Measurements from ENCODE around the gene TCFL5.

The TCFL5 gene

DNA sequence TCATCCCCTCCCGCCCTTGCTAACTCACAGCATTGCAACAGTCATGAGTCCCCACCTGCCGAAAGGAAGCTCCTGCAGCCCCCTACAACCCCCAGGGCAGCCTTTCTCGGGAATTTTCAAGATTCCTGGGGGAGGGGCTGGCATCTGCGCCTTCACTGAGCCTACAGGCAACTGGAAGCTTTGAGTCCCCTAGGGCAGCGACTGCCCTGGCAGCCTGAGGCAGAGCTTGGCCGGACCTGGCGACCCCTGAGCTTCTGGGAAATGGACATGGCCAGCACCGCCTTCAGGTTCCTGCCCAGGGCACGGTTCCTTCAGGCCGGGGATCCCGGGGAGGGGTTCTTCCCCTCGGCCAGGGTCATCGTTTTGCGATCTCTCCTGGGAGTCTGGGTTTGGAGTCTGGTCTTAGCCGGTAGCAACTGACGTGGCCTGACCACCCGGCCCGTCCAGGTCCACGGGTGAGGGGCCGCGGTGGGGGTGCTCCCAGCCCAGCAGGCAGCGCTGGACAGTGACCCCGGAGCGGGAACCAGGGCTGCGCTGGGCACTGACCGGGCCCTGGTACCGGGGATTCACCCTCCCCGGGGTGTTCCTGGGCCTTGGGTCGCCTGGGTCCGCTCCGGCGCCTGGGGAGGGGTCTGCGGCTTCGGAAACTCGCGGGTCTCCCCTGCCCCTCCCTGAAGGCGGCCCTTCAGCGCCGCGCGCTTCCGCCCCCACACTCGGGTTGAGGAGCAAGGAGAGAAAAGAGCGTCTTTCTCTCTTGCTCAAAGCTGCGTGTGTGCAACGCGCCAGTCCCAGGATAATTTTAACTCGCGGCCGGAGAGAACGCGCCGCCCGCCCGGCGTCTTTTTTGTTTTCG is 45.4 kb downstream of the TCFL5 start:
- no peak overlapping the region for H3K4me3 Mint-ChIP-seq
- DNase-seq: no peak
- H3K27ac Mint-ChIP-seq: peak overlapping the region; percentile 57
- H3K4me1 Mint-ChIP-seq (ENCODE audit: low read depth): peaks cover 11% of the 10 kb centered on the region
- H3K27me3 Mint-ChIP-seq: peaks cover 43% of the 10 kb centered on the region
- H3K9me3 Mint-ChIP-seq: no peaks in the 10 kb centered on the region
- peaks cover 16% of the 10 kb centered on the region for H3K36me3 Mint-ChIP-seq (ENCODE audit: low read depth)

DNA sequence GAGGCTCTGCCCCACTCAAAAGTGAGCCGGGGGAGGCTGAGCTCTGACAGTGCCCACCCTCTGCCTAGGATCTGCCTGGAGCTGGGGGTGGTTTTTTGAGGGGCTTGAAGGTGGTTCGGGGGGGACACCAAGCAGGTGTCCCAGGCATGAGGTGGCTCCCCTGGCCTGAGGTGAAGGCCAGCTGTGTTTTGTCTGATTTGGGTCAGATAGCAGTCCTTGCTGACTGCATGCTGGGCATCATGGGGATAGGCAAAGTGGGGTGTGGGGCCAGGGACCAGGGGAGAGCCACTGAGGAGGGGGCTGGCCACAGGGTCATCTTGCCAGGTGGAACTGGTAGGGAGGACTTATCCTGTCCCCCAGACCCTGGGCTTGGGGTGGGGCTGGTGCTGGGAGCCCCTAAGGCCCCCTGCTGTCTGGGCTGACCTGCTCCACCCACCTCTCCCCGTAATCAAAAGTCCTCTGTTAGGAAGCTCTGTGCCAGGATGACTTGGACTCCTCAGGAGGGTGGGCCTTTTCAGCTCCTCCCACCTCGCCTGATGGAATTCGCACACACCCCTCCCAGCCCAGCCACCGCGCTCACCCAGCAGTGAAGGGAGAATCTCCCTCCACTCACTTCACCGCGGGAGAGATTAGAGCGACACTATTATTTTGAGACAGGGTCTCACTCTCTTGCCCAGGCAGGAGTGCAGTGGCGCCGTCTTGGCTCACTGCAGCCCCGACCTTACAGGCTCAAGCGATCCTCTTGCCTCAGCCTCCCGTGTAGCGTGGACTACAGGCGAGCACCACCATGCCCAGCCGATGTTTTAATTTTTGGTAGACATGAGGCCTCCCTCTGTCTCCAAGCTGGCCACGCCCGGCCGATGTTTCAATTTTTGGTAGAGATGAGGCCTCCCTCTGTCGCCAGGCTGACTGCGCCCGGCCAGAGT is 46.3 kb downstream of the TCFL5 start:
- H3K4me3 Mint-ChIP-seq: no peak overlapping the region
- H3K4me1 Mint-ChIP-seq (ENCODE audit: low read depth): peaks cover 11% of the 10 kb centered on the region
- H3K27ac Mint-ChIP-seq: peak overlapping the region; percentile 55
- H3K27me3 Mint-ChIP-seq: peaks cover 42% of the 10 kb centered on the region
- peaks cover 25% of the 10 kb centered on the region for H3K36me3 Mint-ChIP-seq (ENCODE audit: low read depth)
- no peak for DNase-seq
- no peaks in the 10 kb centered on the region for H3K9me3 Mint-ChIP-seq

DNA sequence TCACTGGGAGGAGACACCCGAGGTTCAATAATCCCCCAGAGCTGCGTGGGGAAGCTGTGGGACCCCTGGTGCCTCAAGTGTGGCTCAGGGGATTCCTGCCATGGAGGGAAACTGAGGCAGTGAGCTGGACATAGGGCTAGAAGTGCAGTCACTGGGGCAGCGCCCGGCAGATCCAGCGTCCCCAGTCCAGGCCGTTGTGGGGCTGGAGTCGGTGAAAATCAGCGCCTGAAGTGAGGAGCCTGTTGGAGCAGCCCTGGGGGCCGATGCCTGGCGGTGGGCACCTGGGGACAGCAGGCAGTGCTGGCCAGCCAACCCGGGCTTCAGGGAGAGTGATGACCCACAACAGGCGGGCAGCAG is 46.9 kb downstream of the TCFL5 start:
- no peak overlapping the region for H3K4me3 Mint-ChIP-seq
- H3K9me3 Mint-ChIP-seq: no peaks in the 10 kb centered on the region
- H3K27me3 Mint-ChIP-seq: peaks cover 37% of the 10 kb centered on the region
- peaks cover 11% of the 10 kb centered on the region for H3K4me1 Mint-ChIP-seq (ENCODE audit: low read depth)
- peaks cover 31% of the 10 kb centered on the region for H3K36me3 Mint-ChIP-seq (ENCODE audit: low read depth)
- no peak for DNase-seq
- no peak overlapping the region for H3K27ac Mint-ChIP-seq

DNA sequence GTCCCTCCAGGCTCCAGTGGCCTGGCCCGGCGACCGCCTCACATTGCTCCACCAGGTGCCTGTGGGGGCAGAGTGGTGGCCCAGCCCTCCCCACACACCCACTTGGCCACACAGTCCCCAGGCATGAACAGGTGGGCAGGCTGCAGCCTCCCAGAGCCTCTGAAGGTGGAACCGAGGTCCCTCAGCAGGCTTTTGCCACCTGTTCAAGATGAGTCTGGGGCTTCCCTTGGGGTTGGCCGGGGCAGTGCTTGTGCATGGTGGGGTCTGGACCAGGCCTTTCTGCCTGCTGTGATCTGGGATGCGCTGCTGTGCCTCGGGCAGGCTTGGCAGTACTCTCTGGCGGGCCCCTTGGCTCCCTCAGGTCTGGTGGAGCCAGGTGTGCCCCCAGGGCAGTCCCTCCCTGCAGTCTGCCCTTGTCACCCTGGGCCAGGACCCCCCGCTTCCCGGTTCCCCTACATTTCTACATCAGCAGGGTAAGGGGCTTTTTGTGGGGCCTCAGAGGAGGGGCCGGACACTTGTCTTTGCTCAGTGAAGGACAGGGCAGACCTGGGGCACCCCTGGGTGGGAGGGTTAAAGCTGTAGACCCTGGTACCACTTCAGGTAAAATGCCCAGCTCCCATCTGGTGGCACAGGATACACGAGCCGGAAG is 47.4 kb downstream of the TCFL5 start:
- Mint-ChIP-seq H3K27ac (no peak overlapping the region), H3K27me3 (peaks cover 32% of the 10 kb centered on the region), H3K4me3 (no peak overlapping the region), H3K4me1 (ENCODE audit: low read depth) (peaks cover 11% of the 10 kb centered on the region), H3K9me3 (no peaks in the 10 kb centered on the region), H3K36me3 (ENCODE audit: low read depth) (peaks cover 36% of the 10 kb centered on the region)
- no peak for DNase-seq

DNA sequence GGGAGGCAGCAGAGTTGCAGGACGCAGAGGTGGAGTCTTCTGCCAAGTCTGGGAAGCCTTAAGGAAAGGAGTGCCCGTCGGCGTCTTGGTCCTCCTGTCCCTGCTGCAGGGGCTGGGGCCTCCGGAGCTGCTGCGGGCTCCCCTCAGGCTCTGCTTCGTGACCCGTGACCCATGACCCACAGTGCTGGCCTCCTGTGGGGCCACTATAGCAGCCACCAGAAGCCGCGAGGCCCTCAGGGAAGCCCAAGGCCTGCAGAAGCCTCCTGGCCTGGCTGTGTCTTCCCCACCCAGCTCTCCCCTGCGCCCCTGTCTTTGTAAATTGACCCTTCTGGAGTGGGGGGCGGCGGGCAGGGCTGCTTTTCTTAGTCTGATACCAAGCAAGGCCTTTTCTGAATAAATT is 48.0 kb downstream of the TCFL5 start:
- Mint-ChIP-seq H3K4me1 (ENCODE audit: low read depth) (peaks cover 11% of the 10 kb centered on the region), H3K36me3 (ENCODE audit: low read depth) (peaks cover 41% of the 10 kb centered on the region)

DNA sequence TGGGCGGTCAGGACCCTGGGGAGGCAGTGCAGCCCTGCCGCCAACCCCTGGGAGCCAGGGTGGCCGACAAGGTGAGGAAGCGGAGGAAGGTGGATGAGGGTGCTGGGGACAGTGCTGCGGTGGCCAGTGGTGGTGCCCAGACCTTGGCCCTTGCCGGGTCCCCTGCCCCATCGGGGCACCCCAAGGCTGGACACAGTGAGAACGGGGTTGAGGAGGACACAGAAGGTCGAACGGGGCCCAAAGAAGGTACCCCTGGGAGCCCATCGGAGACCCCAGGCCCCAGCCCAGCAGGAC is 48.8 kb downstream of the TCFL5 start:
- H3K36me3 Mint-ChIP-seq (ENCODE audit: low read depth): peaks cover 48% of the 10 kb centered on the region
- H3K27ac Mint-ChIP-seq: no peak overlapping the region
- peaks cover 24% of the 10 kb centered on the region for H3K27me3 Mint-ChIP-seq
- H3K9me3 Mint-ChIP-seq: no peaks in the 10 kb centered on the region
- no peak overlapping the region for H3K4me3 Mint-ChIP-seq
- DNase-seq: no peak
- H3K4me1 Mint-ChIP-seq (ENCODE audit: low read depth): peaks cover 15% of the 10 kb centered on the region

More for the DNA sequence above, 48.0 kb downstream of the TCFL5 start:
- H3K9me3 Mint-ChIP-seq: no peaks in the 10 kb centered on the region
- H3K27me3 Mint-ChIP-seq: peaks cover 31% of the 10 kb centered on the region
- no peak overlapping the region for H3K4me3 Mint-ChIP-seq
- H3K27ac Mint-ChIP-seq: no peak overlapping the region
- no peak for DNase-seq

DNA sequence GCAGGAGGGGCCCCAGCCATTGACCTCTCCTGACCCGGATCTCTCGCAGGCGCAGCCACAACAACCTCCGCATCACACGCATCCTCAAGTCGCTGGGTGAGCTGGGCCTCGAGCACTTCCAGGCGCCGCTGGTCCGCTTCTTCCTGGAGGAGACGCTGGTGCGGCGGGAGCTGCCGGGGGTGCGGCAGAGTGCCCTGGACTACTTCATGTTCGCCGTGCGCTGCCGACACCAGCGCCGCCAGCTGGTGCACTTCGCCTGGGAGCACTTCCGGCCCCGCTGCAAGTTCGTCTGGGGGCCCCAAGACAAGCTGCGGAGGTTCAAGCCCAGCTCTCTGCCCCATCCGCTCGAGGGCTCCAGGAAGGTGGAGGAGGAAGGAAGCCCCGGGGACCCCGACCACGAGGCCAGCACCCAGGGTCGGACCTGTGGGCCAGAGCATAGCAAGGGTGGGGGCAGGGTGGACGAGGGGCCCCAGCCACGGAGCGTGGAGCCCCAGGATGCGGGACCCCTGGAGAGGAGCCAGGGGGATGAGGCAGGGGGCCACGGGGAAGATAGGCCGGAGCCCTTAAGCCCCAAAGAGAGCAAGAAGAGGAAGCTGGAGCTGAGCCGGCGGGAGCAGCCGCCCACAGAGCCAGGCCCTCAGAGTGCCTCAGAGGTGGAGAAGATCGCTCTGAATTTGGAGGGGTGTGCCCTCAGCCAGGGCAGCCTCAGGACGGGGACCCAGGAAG is 49.3 kb downstream of the TCFL5 start:
- H3K9me3 Mint-ChIP-seq: no peaks in the 10 kb centered on the region
- H3K4me3 Mint-ChIP-seq: no peak overlapping the region
- H3K4me1 Mint-ChIP-seq (ENCODE audit: low read depth): peaks cover 20% of the 10 kb centered on the region
- no peak for DNase-seq
- H3K27me3 Mint-ChIP-seq: peaks cover 20% of the 10 kb centered on the region
- no peak overlapping the region for H3K27ac Mint-ChIP-seq
- H3K36me3 Mint-ChIP-seq (ENCODE audit: low read depth): peaks cover 54% of the 10 kb centered on the region

DNA sequence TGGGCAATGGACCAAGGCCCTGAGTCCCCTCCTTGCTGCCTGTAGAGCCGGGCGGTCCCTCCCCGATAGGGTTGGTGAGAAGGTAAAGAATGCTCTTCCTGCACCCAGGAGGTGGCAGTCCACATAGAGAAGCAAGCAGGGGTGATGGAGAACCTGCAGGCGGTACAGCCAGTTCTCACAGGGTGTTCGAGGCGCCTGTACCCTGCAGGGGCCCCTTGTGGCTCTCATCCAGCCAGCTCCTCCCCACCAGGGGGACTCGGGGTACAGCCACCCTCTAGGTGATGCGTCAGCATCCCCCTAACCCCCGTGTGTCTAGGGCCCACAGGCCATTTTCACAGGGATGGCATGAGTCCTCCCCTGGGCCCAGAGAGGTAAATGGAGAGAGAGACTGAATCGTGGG is 49.9 kb downstream of the TCFL5 start:
- Mint-ChIP-seq H3K36me3 (ENCODE audit: low read depth) (peaks cover 60% of the 10 kb centered on the region), H3K4me1 (ENCODE audit: low read depth) (peaks cover 23% of the 10 kb centered on the region), H3K27me3 (peaks cover 20% of the 10 kb centered on the region), H3K27ac (peak overlapping the region; percentile 26), H3K4me3 (no peak overlapping the region), H3K9me3 (no peaks in the 10 kb centered on the region)
- no peak for DNase-seq

DNA sequence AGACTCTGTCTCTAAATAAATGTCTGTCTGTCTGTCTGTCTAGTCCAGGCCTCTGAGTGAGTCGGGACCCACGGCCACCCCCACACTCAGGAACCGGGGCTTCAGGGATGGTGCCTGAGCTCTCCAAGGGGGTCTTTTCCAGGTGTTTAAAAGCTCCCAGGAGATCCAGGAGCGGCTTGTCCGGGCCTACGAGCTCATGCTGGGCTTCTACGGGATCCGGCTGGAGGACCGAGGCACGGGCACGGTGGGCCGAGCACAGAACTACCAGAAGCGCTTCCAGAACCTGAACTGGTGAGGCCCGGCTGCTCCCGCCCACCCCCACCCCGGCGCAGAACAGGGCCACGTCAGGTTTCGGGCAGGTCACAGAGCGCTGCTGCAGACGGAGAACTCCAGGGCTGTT is 50.3 kb downstream of the TCFL5 start:
- Mint-ChIP-seq H3K4me3 (no peak overlapping the region), H3K27ac (no peak overlapping the region), H3K27me3 (peaks cover 17% of the 10 kb centered on the region), H3K4me1 (ENCODE audit: low read depth) (peaks cover 26% of the 10 kb centered on the region), H3K9me3 (no peaks in the 10 kb centered on the region), H3K36me3 (ENCODE audit: low read depth) (peaks cover 63% of the 10 kb centered on the region)
- no peak for DNase-seq

DNA sequence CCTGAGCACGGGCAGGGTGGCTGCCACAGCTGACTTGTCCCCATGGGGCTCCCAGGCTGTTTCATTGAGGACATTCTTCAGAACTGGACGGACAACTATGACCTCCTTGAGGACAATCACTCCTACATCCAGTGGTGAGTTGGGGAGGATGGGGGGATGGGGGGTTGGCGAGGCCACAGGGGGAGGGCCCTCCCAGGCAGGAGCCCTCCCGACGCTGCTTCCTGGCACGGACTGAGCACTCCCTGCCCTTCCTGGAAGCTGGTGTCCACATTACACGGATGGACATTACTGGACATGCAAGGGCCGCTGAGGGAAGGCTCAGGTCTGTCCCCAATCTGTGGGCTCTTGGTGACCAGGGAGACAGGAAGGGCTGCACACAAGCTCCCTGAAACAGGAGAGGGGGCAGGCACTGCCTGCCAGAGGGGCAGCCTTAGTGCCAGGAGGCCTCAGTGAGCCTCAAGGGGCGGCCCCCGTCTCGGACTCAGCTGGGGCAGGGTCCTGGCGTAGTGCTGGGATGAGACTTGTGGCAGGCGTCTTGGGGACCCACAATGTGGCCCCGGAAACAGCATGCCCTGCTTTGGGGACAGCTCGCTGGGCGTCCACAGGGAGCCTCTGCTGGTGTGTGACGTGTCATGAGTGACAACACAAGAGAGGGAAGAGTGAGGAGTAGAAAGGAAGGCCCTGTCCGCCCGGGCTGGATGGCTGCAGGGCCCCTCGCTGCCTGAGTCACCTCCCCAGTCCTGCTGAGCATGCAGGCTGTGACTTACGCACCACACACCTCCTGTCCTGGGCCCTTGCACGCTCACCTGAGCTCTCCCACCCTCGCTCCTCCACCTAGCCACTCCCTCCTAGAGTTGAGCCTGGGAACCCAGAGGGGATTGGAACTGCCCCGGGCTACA is 51.8 kb downstream of the TCFL5 start:
- peaks cover 3% of the 10 kb centered on the region for H3K27me3 Mint-ChIP-seq
- peaks cover 71% of the 10 kb centered on the region for H3K36me3 Mint-ChIP-seq (ENCODE audit: low read depth)
- H3K4me3 Mint-ChIP-seq: no peak overlapping the region
- H3K4me1 Mint-ChIP-seq (ENCODE audit: low read depth): peaks cover 26% of the 10 kb centered on the region
- H3K27ac Mint-ChIP-seq: no peak overlapping the region
- no peaks in the 10 kb centered on the region for H3K9me3 Mint-ChIP-seq
- no peak for DNase-seq

DNA sequence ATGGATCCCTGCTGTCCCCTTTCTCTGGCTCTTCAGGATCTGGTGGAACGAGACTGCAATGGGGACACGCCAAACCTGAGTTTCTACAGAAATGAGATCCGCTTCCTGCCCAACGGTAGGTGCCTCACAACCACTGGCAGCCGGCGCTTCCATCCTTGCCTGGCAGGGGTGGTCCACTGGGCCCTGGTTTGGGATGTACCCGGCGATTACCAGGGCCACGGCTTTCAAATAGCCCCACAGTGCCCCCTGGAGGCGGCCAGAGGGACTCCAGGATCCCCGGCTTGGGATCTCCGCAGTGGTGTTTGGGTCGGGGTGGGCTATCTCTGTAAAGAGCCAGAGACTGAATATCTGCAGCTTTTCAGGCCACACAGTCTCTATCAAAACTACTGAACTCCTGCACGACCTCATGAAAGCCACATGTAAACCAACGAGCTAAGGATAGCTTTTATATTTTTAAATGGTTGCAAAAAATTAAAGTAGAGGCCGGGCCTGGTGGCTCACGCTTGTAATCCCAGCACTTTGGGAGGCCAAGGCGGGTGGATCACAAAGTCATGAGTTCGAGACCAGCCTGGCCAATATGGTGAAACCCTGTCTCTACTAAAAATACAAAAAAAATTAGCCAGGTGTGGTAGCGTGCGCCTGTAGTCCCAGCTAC is 53.3 kb downstream of the TCFL5 start:
- Mint-ChIP-seq H3K4me1 (ENCODE audit: low read depth) (peaks cover 30% of the 10 kb centered on the region), H3K27ac (peak overlapping the region; percentile 82), H3K9me3 (no peaks in the 10 kb centered on the region), H3K4me3 (peak overlapping the region; percentile 54), H3K27me3 (no peaks in the 10 kb centered on the region), H3K36me3 (ENCODE audit: low read depth) (peaks cover 72% of the 10 kb centered on the region)
- peak; percentile 85 for DNase-seq

DNA sequence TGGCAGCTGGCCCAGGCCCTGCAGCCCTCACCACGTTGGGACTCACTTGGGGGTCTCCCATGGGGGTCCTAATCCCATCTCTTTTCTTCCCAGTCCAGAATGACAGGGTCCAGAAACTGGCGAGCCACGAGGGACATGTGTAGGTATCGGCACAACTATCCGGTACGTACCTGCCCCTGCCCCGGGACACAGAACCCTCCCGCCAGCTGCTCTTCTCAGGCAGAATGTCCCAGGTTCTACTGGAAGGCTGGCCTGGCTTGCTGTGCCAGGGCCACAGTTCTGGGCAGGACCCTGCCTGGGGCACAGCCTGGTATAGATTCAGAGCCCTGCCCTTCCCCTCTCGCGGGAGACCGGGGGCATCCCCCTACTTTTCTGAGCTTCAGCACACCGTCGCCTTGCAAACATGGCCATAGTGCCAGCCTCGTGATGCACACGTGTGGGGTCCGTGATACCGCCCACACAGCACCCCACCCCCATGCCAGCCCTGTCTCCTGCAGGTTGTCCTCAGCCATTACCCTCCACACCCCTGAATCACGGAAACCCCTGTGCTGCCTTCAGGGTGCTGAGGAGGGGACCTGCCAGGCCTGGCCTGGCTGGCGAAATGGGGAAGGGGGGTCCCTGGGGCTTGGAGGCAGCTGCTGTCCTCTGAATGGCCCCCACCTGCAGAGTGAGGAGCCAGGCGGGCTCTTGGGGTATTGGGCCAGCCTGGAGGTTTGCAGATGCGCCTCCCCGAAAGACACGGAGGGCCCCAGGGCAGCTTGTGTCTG is 54.0 kb downstream of the TCFL5 start:
- H3K27ac Mint-ChIP-seq: no peak overlapping the region
- H3K36me3 Mint-ChIP-seq (ENCODE audit: low read depth): peaks cover 69% of the 10 kb centered on the region
- peak overlapping the region; percentile 4 for H3K4me3 Mint-ChIP-seq
- DNase-seq: no peak
- peaks cover 30% of the 10 kb centered on the region for H3K4me1 Mint-ChIP-seq (ENCODE audit: low read depth)
- H3K27me3 Mint-ChIP-seq: no peaks in the 10 kb centered on the region
- H3K9me3 Mint-ChIP-seq: no peaks in the 10 kb centered on the region
